Measurements from ENCODE around the gene CLCA2.
A peak's percentile ranks its signal among the peaks of the same experiment; 100 is the strongest.

The CLCA2 gene

DNA sequence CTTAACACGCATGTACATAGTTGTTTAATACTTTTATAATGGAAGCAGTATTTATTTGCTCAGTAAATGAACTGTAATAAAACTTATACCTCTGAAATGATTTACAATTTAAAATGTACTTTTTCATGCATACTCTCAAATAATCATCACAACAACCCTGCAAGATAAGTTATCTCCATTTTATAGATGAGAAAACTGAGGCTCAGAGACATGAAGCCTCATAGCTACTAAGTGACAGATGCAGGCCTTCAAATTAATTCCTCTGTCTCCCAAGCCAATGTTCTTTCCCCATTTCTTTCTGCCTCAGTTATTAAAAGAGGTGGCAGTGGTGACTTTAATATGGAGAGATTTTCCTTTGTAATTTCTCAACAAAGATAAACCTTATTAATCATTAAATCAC is 25.1 kb downstream of the CLCA2 start:
- Histone ChIP-seq H3K9me3 (ENCODE audit: control insufficient read depth in 1 of 2, low read length in 2 of 2) (no peaks in the 10 kb centered on the region), H3K36me3 (ENCODE audit: control insufficient read depth in 1 of 2, insufficient read depth in 2 of 2, low read length in 2 of 2) (no peaks in the 10 kb centered on the region), H3K27ac (ENCODE audit: low read depth, low read length) (no peak overlapping the region), H3K27me3 (ENCODE audit: control insufficient read depth in 1 of 2, insufficient read depth in 2 of 2, low read length in 2 of 2) (no peaks in the 10 kb centered on the region), H3K4me1 (ENCODE audit: control insufficient read depth in 1 of 2, insufficient read depth in 2 of 2, low read length in 2 of 2) (no peaks in the 10 kb centered on the region), H3K4me3 (ENCODE audit: low read depth in 1 of 2, low read length in 2 of 2) (no peak overlapping the region), H3K9ac (ENCODE audit: low read depth in 1 of 2, low read length in 2 of 2) (no peak overlapping the region)

DNA sequence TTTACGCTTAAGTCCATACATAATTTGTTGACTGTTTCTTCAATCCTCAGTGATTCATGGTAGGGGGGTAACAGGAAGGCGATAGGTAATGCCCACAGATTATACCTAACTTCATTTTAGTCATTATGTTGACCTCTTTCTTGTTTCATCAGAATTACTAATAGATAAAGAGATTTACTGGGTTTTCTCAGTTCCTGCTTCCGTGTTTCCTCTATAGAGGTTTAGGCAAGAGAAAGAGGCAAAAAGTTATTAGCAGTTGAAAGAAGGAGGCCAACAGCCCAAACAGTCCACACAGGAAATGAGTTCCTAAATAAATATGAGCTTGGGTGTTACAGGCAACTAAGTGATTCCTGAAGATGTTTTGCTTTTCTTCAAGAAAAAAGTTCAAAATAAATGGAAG is 26.9 kb downstream of the CLCA2 start:
- no peak overlapping the region for H3K9ac ChIP-seq (ENCODE audit: low read depth in 1 of 2, low read length in 2 of 2)
- no peak overlapping the region for H3K27ac ChIP-seq (ENCODE audit: low read depth, low read length)

DNA sequence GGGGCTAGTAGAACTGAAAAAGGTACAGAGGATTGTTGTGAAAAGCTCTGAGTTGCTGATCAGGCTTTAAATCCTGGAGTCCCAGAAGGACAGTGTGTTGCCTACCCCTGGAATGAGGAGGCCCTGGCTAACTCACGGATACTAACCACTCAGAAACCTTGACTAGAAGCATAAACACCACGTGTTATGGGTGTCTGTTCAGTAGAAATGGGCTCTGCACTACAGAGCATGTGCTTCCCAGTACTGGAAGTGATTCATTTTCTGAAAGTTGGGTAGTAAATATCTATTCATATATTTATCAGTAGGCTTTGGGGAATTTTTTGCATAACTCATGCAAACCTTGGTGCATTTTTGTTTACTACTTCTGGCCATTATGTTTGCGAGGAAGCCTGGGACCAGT is 29.7 kb downstream of the CLCA2 start:
- Histone ChIP-seq H3K27me3 (ENCODE audit: control insufficient read depth in 1 of 2, insufficient read depth in 2 of 2, low read length in 2 of 2) (no peaks in the 10 kb centered on the region), H3K36me3 (ENCODE audit: control insufficient read depth in 1 of 2, insufficient read depth in 2 of 2, low read length in 2 of 2) (no peaks in the 10 kb centered on the region), H3K9me3 (ENCODE audit: control insufficient read depth in 1 of 2, low read length in 2 of 2) (no peaks in the 10 kb centered on the region), H3K4me1 (ENCODE audit: control insufficient read depth in 1 of 2, insufficient read depth in 2 of 2, low read length in 2 of 2) (no peaks in the 10 kb centered on the region), H3K27ac (ENCODE audit: low read depth, low read length) (no peak overlapping the region), H3K4me3 (ENCODE audit: low read depth in 1 of 2, low read length in 2 of 2) (no peak overlapping the region), H3K9ac (ENCODE audit: low read depth in 1 of 2, low read length in 2 of 2) (no peak overlapping the region)

More for the DNA sequence above, 26.9 kb downstream of the CLCA2 start:
- Histone ChIP-seq H3K36me3 (ENCODE audit: control insufficient read depth in 1 of 2, insufficient read depth in 2 of 2, low read length in 2 of 2) (no peaks in the 10 kb centered on the region), H3K9me3 (ENCODE audit: control insufficient read depth in 1 of 2, low read length in 2 of 2) (no peaks in the 10 kb centered on the region), H3K27me3 (ENCODE audit: control insufficient read depth in 1 of 2, insufficient read depth in 2 of 2, low read length in 2 of 2) (no peaks in the 10 kb centered on the region), H3K4me1 (ENCODE audit: control insufficient read depth in 1 of 2, insufficient read depth in 2 of 2, low read length in 2 of 2) (no peaks in the 10 kb centered on the region), H3K4me3 (ENCODE audit: low read depth in 1 of 2, low read length in 2 of 2) (no peak overlapping the region)

DNA sequence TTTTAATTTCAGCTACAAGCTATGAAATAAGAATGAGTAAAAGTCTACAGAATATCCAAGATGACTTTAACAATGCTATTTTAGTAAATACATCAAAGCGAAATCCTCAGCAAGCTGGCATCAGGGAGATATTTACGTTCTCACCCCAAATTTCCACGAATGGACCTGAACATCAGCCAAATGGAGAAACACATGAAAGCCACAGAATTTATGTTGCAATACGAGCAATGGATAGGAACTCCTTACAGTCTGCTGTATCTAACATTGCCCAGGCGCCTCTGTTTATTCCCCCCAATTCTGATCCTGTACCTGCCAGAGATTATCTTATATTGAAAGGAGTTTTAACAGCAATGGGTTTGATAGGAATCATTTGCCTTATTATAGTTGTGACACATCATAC is 31.1 kb downstream of the CLCA2 start:
- no peaks in the 10 kb centered on the region for H3K9me3 ChIP-seq (ENCODE audit: control insufficient read depth in 1 of 2, low read length in 2 of 2)
- no peak overlapping the region for H3K9ac ChIP-seq (ENCODE audit: low read depth in 1 of 2, low read length in 2 of 2)
- H3K27me3 ChIP-seq (ENCODE audit: control insufficient read depth in 1 of 2, insufficient read depth in 2 of 2, low read length in 2 of 2) = no peaks in the 10 kb centered on the region
- H3K4me1 ChIP-seq (ENCODE audit: control insufficient read depth in 1 of 2, insufficient read depth in 2 of 2, low read length in 2 of 2) = no peaks in the 10 kb centered on the region
- no peak overlapping the region for H3K27ac ChIP-seq (ENCODE audit: low read depth, low read length)
- H3K36me3 ChIP-seq (ENCODE audit: control insufficient read depth in 1 of 2, insufficient read depth in 2 of 2, low read length in 2 of 2) = no peaks in the 10 kb centered on the region
- H3K4me3 ChIP-seq (ENCODE audit: low read depth in 1 of 2, low read length in 2 of 2) = no peak overlapping the region

DNA sequence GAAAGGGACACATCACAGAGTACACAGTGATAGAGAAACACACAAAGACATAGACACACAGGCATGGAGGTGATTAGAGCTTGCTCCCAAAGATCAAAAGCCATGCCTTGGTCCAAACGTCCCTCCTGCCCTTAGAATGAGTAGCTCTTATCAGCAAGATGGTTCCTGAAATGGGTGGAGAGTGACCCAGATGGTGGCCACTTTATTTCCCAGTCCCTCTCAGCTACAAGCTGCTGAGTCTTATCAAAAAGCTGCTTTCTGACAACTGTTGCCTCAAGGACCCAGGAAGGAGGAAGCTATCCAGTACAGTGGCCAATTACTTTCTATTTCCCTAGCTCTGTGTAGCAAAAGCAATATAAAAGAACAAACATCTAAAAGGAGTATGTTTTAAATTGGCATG is 37.0 kb downstream of the CLCA2 start:
- Histone ChIP-seq H3K36me3 (ENCODE audit: control insufficient read depth in 1 of 2, insufficient read depth in 2 of 2, low read length in 2 of 2) (no peaks in the 10 kb centered on the region), H3K9me3 (ENCODE audit: control insufficient read depth in 1 of 2, low read length in 2 of 2) (no peaks in the 10 kb centered on the region), H3K4me3 (ENCODE audit: low read depth in 1 of 2, low read length in 2 of 2) (no peak overlapping the region), H3K9ac (ENCODE audit: low read depth in 1 of 2, low read length in 2 of 2) (no peak overlapping the region), H3K27me3 (ENCODE audit: control insufficient read depth in 1 of 2, insufficient read depth in 2 of 2, low read length in 2 of 2) (no peaks in the 10 kb centered on the region), H3K4me1 (ENCODE audit: control insufficient read depth in 1 of 2, insufficient read depth in 2 of 2, low read length in 2 of 2) (peaks cover 0 to 9% of the 10 kb centered on the region in 2 donors), H3K27ac (ENCODE audit: low read depth, low read length) (no peak overlapping the region)

DNA sequence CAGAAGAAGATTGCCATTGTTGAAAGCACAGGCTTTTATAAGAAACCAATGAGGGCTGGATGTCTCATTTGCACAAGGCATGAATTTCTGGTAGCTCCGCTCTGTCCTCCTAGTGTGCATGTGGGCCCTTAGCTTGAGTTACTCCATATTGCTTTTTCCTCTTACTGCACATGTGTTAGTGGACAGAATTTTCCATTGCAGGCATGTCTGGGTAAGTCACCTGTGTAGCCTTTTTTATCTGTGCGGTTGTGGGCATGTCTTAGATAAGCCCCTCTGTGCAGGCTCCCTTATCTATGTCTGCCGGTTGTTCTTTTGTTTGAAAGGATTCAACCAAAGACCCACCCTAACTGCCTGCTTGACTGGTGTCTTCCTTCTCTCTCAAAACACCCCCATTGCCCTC is 37.5 kb downstream of the CLCA2 start:
- peaks cover 0 to 9% of the 10 kb centered on the region in 2 donors for H3K4me1 ChIP-seq (ENCODE audit: control insufficient read depth in 1 of 2, insufficient read depth in 2 of 2, low read length in 2 of 2)
- no peaks in the 10 kb centered on the region for H3K36me3 ChIP-seq (ENCODE audit: control insufficient read depth in 1 of 2, insufficient read depth in 2 of 2, low read length in 2 of 2)
- H3K27ac ChIP-seq (ENCODE audit: low read depth, low read length) = no peak overlapping the region
- no peak overlapping the region for H3K4me3 ChIP-seq (ENCODE audit: low read depth in 1 of 2, low read length in 2 of 2)
- H3K9ac ChIP-seq (ENCODE audit: low read depth in 1 of 2, low read length in 2 of 2) = no peak overlapping the region
- no peaks in the 10 kb centered on the region for H3K27me3 ChIP-seq (ENCODE audit: control insufficient read depth in 1 of 2, insufficient read depth in 2 of 2, low read length in 2 of 2)
- no peaks in the 10 kb centered on the region for H3K9me3 ChIP-seq (ENCODE audit: control insufficient read depth in 1 of 2, low read length in 2 of 2)

DNA sequence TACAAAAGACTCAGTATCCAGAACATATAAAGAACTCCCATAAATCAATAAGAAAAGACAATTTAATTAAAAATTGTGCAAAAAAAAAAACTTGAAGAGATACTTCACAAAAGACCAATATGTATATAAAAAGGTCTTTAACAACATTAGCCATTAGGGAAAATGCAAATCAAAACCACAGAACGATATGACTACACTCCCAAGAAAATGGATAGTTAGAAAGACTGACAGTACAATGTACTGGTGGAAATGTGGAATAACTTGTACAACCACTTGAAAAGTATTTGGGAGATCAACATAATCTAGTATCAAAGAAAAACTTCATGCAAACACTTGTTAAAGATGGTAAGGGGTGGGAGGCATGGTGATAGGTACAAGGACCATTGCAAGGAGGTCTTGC is 40.8 kb downstream of the CLCA2 start:
- H3K4me3 ChIP-seq (ENCODE audit: low read depth in 1 of 2, low read length in 2 of 2) = no peak overlapping the region
- no peaks in the 10 kb centered on the region for H3K9me3 ChIP-seq (ENCODE audit: control insufficient read depth in 1 of 2, low read length in 2 of 2)
- H3K27ac ChIP-seq (ENCODE audit: low read depth, low read length) = no peak overlapping the region
- H3K27me3 ChIP-seq (ENCODE audit: control insufficient read depth in 1 of 2, insufficient read depth in 2 of 2, low read length in 2 of 2) = no peaks in the 10 kb centered on the region
- no peaks in the 10 kb centered on the region for H3K36me3 ChIP-seq (ENCODE audit: control insufficient read depth in 1 of 2, insufficient read depth in 2 of 2, low read length in 2 of 2)
- H3K4me1 ChIP-seq (ENCODE audit: control insufficient read depth in 1 of 2, insufficient read depth in 2 of 2, low read length in 2 of 2) = peaks cover 0 to 9% of the 10 kb centered on the region in 2 donors
- no peak overlapping the region for H3K9ac ChIP-seq (ENCODE audit: low read depth in 1 of 2, low read length in 2 of 2)

DNA sequence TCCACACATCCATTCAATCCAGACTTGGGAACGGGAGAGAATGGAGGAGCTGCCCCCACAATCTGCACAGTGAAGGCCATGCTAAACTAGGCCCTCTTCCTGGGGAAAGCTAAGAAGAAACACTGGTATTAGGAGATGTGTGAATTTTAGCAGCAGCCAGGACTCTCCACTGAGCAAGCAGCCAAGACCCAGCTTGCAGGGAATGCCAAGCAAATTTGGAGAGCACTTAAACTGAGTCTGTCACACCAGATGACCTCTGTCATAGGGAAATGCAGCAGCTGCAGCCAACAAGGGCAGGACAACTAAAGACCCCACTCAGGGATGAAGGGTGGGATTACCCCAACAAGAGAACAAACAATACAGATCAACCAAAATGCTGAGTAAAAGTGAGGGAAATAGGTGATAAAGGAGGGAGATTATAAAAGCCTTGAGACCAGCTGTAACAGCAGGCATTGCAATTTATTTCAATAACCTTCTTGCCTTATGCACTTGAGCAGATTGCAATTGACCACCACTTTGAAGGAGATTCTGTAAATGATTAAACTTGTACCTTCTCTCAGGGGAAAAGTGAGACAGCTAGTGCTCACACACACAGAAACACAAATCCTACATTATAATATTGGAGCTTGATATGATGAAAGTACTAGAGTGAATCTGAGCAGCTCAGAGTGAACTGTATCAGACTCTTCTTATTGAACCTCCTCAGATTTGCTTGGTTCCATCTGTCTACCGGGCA is 42.3 kb downstream of the CLCA2 start:
- no peak overlapping the region for H3K4me3 ChIP-seq (ENCODE audit: low read depth in 1 of 2, low read length in 2 of 2)
- H3K27me3 ChIP-seq (ENCODE audit: control insufficient read depth in 1 of 2, insufficient read depth in 2 of 2, low read length in 2 of 2) = no peaks in the 10 kb centered on the region
- H3K9ac ChIP-seq (ENCODE audit: low read depth in 1 of 2, low read length in 2 of 2) = no peak overlapping the region
- no peaks in the 10 kb centered on the region for H3K36me3 ChIP-seq (ENCODE audit: control insufficient read depth in 1 of 2, insufficient read depth in 2 of 2, low read length in 2 of 2)
- H3K4me1 ChIP-seq (ENCODE audit: control insufficient read depth in 1 of 2, insufficient read depth in 2 of 2, low read length in 2 of 2) = peaks cover 0 to 4% of the 10 kb centered on the region in 2 donors
- H3K27ac ChIP-seq (ENCODE audit: low read depth, low read length) = no peak overlapping the region
- H3K9me3 ChIP-seq (ENCODE audit: control insufficient read depth in 1 of 2, low read length in 2 of 2) = no peaks in the 10 kb centered on the region

DNA sequence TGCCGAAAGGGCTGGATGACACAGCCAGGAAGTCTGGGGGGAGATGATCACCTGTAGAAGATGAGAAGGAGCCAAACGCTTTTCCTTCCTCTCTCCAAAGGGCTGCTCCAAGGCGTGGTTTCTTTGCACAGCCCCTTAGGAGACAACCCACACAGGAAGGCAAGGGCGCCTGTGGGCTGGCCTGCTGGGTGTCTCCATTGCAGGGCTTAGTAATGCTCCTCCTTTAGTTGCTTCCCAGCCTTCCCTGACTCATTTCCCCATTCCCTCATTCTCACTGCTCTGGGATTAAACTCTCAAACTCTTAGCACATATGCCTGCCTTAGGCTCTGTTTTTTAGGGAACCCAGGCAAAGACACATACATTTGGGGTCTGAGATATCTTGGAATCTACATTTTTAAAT is 43.0 kb downstream of the CLCA2 start:
- Histone ChIP-seq H3K36me3 (ENCODE audit: control insufficient read depth in 1 of 2, insufficient read depth in 2 of 2, low read length in 2 of 2) (no peaks in the 10 kb centered on the region), H3K27ac (ENCODE audit: low read depth, low read length) (no peak overlapping the region), H3K27me3 (ENCODE audit: control insufficient read depth in 1 of 2, insufficient read depth in 2 of 2, low read length in 2 of 2) (no peaks in the 10 kb centered on the region), H3K9me3 (ENCODE audit: control insufficient read depth in 1 of 2, low read length in 2 of 2) (no peaks in the 10 kb centered on the region), H3K4me1 (ENCODE audit: control insufficient read depth in 1 of 2, insufficient read depth in 2 of 2, low read length in 2 of 2) (no peaks in the 10 kb centered on the region), H3K4me3 (ENCODE audit: low read depth in 1 of 2, low read length in 2 of 2) (no peak overlapping the region), H3K9ac (ENCODE audit: low read depth in 1 of 2, low read length in 2 of 2) (no peak overlapping the region)

DNA sequence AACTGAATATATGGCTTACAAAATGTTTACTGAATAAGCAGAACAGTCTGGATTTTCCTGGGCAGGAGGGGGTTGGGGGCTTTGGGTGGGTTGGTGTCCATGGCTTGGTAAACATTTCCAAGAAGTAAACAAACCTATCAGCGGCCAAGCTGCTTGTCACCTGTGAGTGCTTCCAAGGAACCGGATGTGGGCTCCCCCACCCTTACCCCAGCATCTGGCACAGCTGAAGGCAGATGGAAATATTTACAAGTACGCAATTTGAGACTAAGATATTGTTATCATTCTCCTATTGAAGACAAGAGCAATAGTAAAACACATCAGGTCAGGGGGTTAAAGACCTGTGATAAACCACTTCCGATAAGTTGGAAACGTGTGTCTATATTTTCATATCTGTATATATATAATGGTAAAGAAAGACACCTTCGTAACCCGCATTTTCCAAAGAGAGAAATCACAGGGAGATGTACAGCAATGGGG is 44.6 kb downstream of the CLCA2 start, which contains the start of gene CLCA1:
Gene CLCA1, plus strand, starts transcription at position 427 of the 477 bp plus-strand sequence. Its CDS starts 45 bp downstream, at position 472.
- no peaks in the 10 kb centered on the region for H3K36me3 ChIP-seq (ENCODE audit: control insufficient read depth in 1 of 2, insufficient read depth in 2 of 2, low read length in 2 of 2)
- no peaks in the 10 kb centered on the region for H3K9me3 ChIP-seq (ENCODE audit: control insufficient read depth in 1 of 2, low read length in 2 of 2)
- no peaks in the 10 kb centered on the region for H3K4me1 ChIP-seq (ENCODE audit: control insufficient read depth in 1 of 2, insufficient read depth in 2 of 2, low read length in 2 of 2)
- H3K4me3 ChIP-seq (ENCODE audit: low read depth in 1 of 2, low read length in 2 of 2) = no peak within 1 kb of the TSS
- H3K27me3 ChIP-seq (ENCODE audit: control insufficient read depth in 1 of 2, insufficient read depth in 2 of 2, low read length in 2 of 2) = no peaks in the 10 kb centered on the region
- H3K9ac ChIP-seq (ENCODE audit: low read depth in 1 of 2, low read length in 2 of 2) = peak within 1 kb of the TSS in 1 of 2 donors; percentile 35
- no peak within 1 kb of the TSS for H3K27ac ChIP-seq (ENCODE audit: low read depth, low read length)
